AML-193 (cell line): ENCODE results near the gene MAGEB17.
"Not testable (repeated sequence)": the region's sequence is repeated elsewhere in the genome, so short reads cannot be mapped to it uniquely, and the experiment has no call there.

Source experiments
- DNase-seq, 2 experiments: peaks; one replicate each; lab custom pipeline; 2025; lab: John Stamatoyannopoulos, UW

MAGEB17 gene

GRCh38 chrX:16167181-16167580, at the start of gene MAGEB17:
Gene MAGEB17 (plus strand): TSS chrX:16167481. CDS start chrX:16170383, 2,902 bp downstream.
- DNase-seq = no peak

GRCh38 chrX:16119353-16120220, 47.7 kb upstream of the MAGEB17 start:
- no peak for DNase-seq

- no peak for DNase-seq
These were observed 46.9 kb upstream of the MAGEB17 start for GRCh38 chrX:16120431-16120830.

GRCh38 chrX:16123222-16123786, 44.0 kb upstream of the MAGEB17 start, which contains the start of gene GRPR:
Gene GRPR (plus strand): TSS chrX:16123565. CDS start chrX:16123954, 389 bp downstream.
- DNase-seq = peak; percentile 52 to 64

- no peak for DNase-seq
These were observed 43.1 kb upstream of the MAGEB17 start for GRCh38 chrX:16124201-16124600.

- no peak for DNase-seq
These were observed 41.6 kb upstream of the MAGEB17 start for GRCh38 chrX:16125520-16126149.

GRCh38 chrX:16130707-16131106, 36.6 kb upstream of the MAGEB17 start:
- DNase-seq = no peak

GRCh38 chrX:16134936-16135335, 32.3 kb upstream of the MAGEB17 start:
- DNase-seq = no peak

GRCh38 chrX:16136080-16136479, 31.2 kb upstream of the MAGEB17 start:
- DNase-seq = no peak

- no peak for DNase-seq
These were observed 29.7 kb upstream of the MAGEB17 start for GRCh38 chrX:16137416-16138107.

GRCh38 chrX:16138108-16138427, 29.2 kb upstream of the MAGEB17 start:
- peak; percentile 2 to 7 for DNase-seq

- no peak for DNase-seq
These were observed 26.8 kb upstream of the MAGEB17 start for GRCh38 chrX:16140448-16140847.

- DNase-seq = no peak
These were observed 26.3 kb upstream of the MAGEB17 start for GRCh38 chrX:16140983-16141382.

- DNase-seq = no peak
These were observed 25.6 kb upstream of the MAGEB17 start for GRCh38 chrX:16141422-16142245.

GRCh38 chrX:16142246-16142558, 25.1 kb upstream of the MAGEB17 start:
- DNase-seq = no peak

GRCh38 chrX:16143968-16144367, 23.3 kb upstream of the MAGEB17 start:
- no peak for DNase-seq

- DNase-seq = no peak
These were observed 22.9 kb upstream of the MAGEB17 start for GRCh38 chrX:16144420-16144819.

GRCh38 chrX:16145093-16145492, 22.2 kb upstream of the MAGEB17 start:
- DNase-seq = not testable (repeated sequence)

- DNase-seq = no peak
These were observed 21.6 kb upstream of the MAGEB17 start for GRCh38 chrX:16145656-16146055.

- no peak for DNase-seq
These were observed 18.4 kb upstream of the MAGEB17 start for GRCh38 chrX:16148896-16149295.

- no peak for DNase-seq
These were observed 11.6 kb upstream of the MAGEB17 start for GRCh38 chrX:16155581-16156096.
